GM11168 (cell line): ENCODE data around the gene ANKFN1.

Experiments
- in situ Hi-C: fragments of 300-500 bp; cut with MboI; formaldehyde crosslinking; loops from one replicate; pipeline ENCODE4 v1.12.0; 2022; ENCODE audit warnings: low sequenced_read_pairs; ENCODE audit not compliant: unreplicated experiment

The ANKFN1 gene

GRCh38 chr17:56177361-56177760 is 24.1 kb downstream of the ANKFN1 start:
- in situ Hi-C loops: no loop called here

- in situ Hi-C loops: no loop called here
These were observed 24.9 kb downstream of the ANKFN1 start for GRCh38 chr17:56178203-56178602.

- in situ Hi-C loops: no loop called here
These were observed 28.8 kb downstream of the ANKFN1 start for GRCh38 chr17:56182081-56182480.

GRCh38 chr17:56184650-56185049 is 31.4 kb downstream of the ANKFN1 start:
- in situ Hi-C loops: no loop called here

GRCh38 chr17:56185491-56186221 is 32.4 kb downstream of the ANKFN1 start:
- in situ Hi-C loops: no loop called here

GRCh38 chr17:56186222-56186786 is 33.0 kb downstream of the ANKFN1 start:
- in situ Hi-C loops: no loop called here

- in situ Hi-C loops: no loop called here
These were observed 50.2 kb downstream of the ANKFN1 start for GRCh38 chr17:56203430-56203829.

- in situ Hi-C loops: no loop called here
These were observed 53.1 kb downstream of the ANKFN1 start for GRCh38 chr17:56206351-56206750.

GRCh38 chr17:56213031-56213430 is 59.8 kb downstream of the ANKFN1 start:
- in situ Hi-C loops: no loop called here

GRCh38 chr17:56217921-56218320 is 64.6 kb downstream of the ANKFN1 start:
- in situ Hi-C loops: no loop called here

GRCh38 chr17:56222255-56222654 is 69.0 kb downstream of the ANKFN1 start:
- in situ Hi-C loops: no loop called here

GRCh38 chr17:56230660-56231059 is 77.4 kb downstream of the ANKFN1 start:
- in situ Hi-C loops: no loop called here

GRCh38 chr17:56231252-56231651 is 78.0 kb downstream of the ANKFN1 start:
- in situ Hi-C loops: no loop called here

GRCh38 chr17:56231693-56232092 is 78.4 kb downstream of the ANKFN1 start:
- in situ Hi-C loops: no loop called here

- in situ Hi-C loops: no loop called here
These were observed 91.1 kb downstream of the ANKFN1 start for GRCh38 chr17:56244268-56244890.

- in situ Hi-C loops: no loop called here
These were observed 94.5 kb downstream of the ANKFN1 start for GRCh38 chr17:56247816-56248215.

GRCh38 chr17:56257075-56257474 is 103.8 kb downstream of the ANKFN1 start:
- in situ Hi-C loops: no loop called here

GRCh38 chr17:56260376-56261002 is 107.2 kb downstream of the ANKFN1 start:
- in situ Hi-C loops: no loop called here

GRCh38 chr17:56262803-56263202 is 109.5 kb downstream of the ANKFN1 start:
- in situ Hi-C loops: no loop called here

- in situ Hi-C loops: no loop called here
These were observed 116.5 kb downstream of the ANKFN1 start for GRCh38 chr17:56269556-56270389.
